ENCODE measurements around the gene HBEGF.
A peak's percentile ranks its signal among the peaks of the same experiment; 100 is the strongest.

HBEGF gene

DNA sequence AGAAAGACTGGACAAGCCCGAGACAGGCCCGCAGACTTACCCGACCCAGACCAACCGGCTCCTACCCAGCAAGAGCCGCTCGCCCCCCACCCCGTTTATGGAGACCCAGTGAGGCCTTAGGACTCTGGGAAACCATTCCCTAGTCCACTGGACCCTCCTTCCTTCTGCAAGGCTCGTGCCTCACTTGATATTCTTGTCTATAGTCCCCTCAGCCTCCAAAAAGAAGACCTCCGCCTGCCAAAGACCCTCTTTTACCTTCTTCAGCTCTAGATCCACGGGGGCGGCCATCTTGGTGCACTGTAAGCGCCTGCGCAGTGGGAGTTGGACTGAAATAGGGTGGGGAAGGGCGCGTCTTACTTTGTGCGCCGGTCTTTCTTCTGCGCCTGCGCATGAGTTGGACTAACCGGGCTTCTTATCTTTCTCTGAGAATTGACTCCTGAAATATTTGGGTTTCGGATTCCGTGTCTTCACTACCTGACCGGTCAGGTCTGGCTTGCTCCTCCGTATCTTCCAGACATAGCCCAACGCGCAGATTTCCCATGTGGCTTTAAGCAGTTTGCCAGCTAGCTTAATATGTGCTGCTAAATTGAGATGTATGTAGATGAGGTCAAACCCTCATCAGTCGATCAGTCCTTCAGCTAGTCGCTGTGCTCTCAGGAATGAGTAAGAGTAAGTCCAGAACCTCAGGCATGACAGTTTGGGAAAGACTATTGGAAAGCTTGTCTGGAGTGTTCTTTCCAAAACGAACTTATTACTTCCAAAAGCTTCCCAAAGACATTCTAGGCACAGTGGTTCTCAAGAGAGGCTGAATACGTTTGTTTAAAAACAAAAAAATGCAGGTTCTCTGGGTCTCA, 43.4 kb downstream of the HBEGF start, which contains the start of gene PFDN1:
Gene PFDN1, minus strand, starts transcription at position 316 of the 854 bp plus-strand sequence. Its CDS starts 28 bp downstream, at position 288.
- peak; percentile 85 for DNase-seq (ENCODE audit: low read depth)

DNA sequence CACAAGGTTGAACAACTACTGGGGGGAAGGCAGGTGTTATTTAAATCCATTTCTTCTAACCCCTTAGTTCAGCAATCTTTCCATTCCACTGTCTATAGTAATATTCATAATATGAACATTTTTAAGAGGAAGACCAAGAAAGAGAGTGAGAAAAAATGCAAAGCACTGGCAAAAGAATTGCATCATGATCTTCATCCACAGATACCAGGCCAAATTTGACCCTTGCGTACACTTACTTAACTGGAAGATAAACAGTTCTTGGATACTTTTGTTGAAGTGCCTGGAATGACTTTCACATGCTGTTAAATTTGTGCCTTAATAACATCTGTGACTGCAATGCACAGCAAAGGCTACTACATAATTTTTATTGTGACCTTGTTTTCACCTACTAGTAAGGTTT, 45.3 kb downstream of the HBEGF start:
- no peak for DNase-seq (ENCODE audit: low read depth)

DNA sequence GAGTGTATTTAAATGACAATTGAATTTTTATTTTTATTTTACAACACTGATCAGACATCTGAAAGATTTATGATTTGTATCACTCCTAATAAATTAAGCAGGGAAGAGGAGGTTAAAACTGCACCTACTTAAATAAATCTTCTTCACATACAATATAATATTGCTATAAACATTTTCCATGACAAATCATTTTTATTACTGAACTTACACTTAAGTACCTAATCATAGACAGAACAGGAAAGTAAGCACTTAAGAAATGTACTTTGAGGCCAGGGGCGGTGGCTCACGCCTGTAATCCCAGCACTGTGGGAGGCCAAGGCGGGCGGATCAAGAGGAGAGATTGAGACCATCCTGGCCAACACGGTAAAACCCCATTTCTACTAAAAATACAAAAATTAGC, 47.3 kb downstream of the HBEGF start:
- no peak for DNase-seq (ENCODE audit: low read depth)

DNA sequence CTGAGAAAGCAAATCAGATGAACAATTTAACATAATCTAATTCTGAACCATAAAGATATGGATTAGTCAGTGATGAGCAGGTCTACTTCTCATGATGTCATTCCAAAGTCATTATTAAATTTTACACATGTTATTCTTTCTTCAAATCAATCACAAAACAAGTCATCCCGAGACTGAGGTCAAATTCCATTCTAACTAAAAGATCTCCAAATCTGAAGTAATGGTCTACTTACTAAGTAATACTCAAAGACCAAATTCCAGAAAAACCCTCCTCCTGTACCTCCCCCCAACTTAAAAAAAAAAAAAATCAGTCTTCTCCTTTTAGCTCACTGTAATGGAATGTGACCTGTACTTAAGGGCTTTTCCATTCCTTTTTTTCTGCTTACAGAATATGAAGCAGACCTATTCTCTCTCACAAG, 48.2 kb downstream of the HBEGF start:
- DNase-seq (ENCODE audit: low read depth), result no peak

GRCh38 chr5:140297283-140297682, 49.1 kb downstream of the HBEGF start:
- no peak for DNase-seq (ENCODE audit: low read depth)

- no peak for DNase-seq (ENCODE audit: low read depth)
Measured at GRCh38 chr5:140296289-140296688, 50.1 kb downstream of the HBEGF start.

- DNase-seq (ENCODE audit: low read depth), result no peak
Measured at GRCh38 chr5:140295414-140295813, 51.0 kb downstream of the HBEGF start.

DNA sequence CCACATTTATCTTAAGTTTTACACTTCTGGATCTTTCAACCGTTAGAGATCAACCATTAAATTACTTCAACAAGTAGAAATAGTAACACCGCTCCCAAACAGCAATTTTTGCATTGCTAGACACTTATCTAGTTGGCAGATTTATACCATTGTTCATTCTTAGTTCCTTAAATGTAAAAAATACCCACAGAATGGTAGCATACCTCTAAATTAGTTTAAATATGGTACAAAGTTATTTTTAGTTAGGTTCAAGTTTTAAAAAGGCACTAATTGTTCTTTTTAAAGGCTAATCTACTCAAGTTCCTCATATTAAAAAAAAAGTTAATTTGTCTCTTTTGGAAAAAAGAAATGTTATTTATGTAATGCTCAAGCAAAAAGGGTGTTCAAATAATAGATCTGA, 51.6 kb downstream of the HBEGF start:
- no peak for DNase-seq (ENCODE audit: low read depth)

- DNase-seq (ENCODE audit: low read depth), result no peak
Measured at GRCh38 chr5:140293849-140294100, 52.6 kb downstream of the HBEGF start.

- no peak for DNase-seq (ENCODE audit: low read depth)
Measured at GRCh38 chr5:140293091-140293848, 53.1 kb downstream of the HBEGF start.

DNA sequence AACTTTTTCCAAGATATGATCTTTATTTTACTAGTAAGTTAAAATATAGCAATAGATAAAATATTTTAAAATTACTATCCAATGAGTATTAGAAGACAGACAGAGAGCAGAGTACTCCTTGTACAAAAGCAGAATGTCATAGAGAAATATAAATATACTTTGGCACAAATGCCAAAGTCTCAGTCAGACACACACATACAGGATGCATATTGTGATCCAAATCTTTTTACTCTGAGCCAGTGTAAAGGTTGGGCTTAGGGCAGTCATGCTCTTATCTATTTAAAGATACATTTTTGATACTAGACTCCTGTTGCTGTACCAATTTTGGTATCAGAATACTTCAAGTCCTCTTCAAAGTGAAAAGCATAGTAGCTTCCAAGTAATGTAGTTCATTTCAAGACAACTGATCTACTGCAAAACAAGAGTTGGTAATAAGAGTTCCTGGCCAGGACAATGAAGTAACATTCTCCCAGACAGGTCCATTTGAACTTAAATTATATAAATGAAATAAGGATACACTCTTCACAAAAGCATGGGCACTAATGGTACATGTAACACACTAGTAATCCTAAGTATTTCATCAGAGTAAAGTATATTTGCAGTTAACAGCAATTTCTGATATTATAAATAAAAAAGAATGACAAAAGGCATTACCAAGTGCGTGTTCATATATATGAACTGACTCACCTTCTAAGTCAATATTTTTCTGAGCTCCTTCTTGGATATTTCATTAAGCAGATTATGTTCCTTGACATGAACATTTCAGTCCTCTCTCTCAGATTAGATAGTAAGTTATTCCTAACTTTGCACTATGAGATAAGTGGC, 54.0 kb downstream of the HBEGF start:
- DNase-seq (ENCODE audit: low read depth), result no peak

- DNase-seq (ENCODE audit: low read depth), result no peak
Measured at GRCh38 chr5:140287801-140288521, 58.4 kb downstream of the HBEGF start.

- no peak for DNase-seq (ENCODE audit: low read depth)
Measured at GRCh38 chr5:140286424-140286823, 60.0 kb downstream of the HBEGF start.

DNA sequence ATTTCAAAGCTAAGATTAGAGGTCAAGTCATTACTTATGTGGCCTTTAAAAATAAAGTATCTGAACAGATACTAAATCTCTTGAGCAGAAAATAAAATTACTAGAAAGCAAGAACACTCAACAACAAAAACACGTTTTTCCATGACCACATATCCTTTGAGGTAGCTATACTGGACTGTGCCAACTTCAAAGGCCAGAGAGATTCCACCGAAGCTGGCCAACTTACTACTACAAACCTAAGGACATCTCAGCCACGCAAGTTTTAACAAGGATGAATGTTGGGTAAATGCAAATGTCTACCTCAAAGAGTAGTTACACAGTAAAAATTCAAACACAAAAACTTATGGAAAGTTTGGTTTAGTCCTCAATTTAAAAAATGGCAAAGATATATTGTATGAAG, 62.4 kb downstream of the HBEGF start:
- no peak for DNase-seq (ENCODE audit: low read depth)
